RWPE2 (cell line): ENCODE measurements around the gene ADGRB3.

Experiments
- ATAC-seq: fragments of 200-7000 bp; cut with Tn5 transposase; 3 replicates; pipeline ENCODE4 v1.9.1; 2021; ENCODE audit warnings: low read depth
- DNase-seq: peaks from one replicate; pipeline ENCODE4 v3.0.0-alpha.2; 2020; ENCODE audit warnings: low spot score
- H3K27ac ChIP-seq: fragments of 450-650 bp; 2 replicates; pipeline ENCODE4 v1.5.1; 2017; ENCODE audit warnings: mild to moderate bottlenecking; ENCODE audit not compliant: poor library complexity, severe bottlenecking
- H3K27me3 ChIP-seq: fragments of 250-450 bp; sonication (Bioruptor Pico); 2 replicates; pipeline ENCODE4 v1.5.1; 2021; ENCODE audit warnings: mild to moderate bottlenecking, moderate library complexity; ENCODE audit not compliant: insufficient read depth, poor library complexity, severe bottlenecking
- H3K36me3 ChIP-seq: fragments of 250-450 bp; sonication (Bioruptor Pico); 2 replicates; pipeline ENCODE4 v1.5.1; 2020; ENCODE audit warnings: low read depth, mild to moderate bottlenecking, moderate library complexity
- H3K4me1 ChIP-seq: fragments of 250-450 bp; sonication (Bioruptor Pico); 2 replicates; pipeline ENCODE4 v1.5.1; 2021; ENCODE audit warnings: mild to moderate bottlenecking, moderate library complexity; ENCODE audit not compliant: insufficient read depth, poor library complexity, severe bottlenecking
- H3K4me3 ChIP-seq: fragments of 250-450 bp; sonication (Bioruptor Pico); 2 replicates; pipeline ENCODE4 v1.5.1; 2021; ENCODE audit warnings: mild to moderate bottlenecking, moderate library complexity; ENCODE audit not compliant: severe bottlenecking
- H3K9me3 ChIP-seq: fragments of 250-450 bp; sonication (Bioruptor Pico); 2 replicates; pipeline ENCODE4 v1.5.1; 2021; ENCODE audit warnings: mild to moderate bottlenecking, moderate library complexity; ENCODE audit not compliant: severe bottlenecking
- CTCF ChIP-seq: fragments of 450-650 bp; IDR thresholded peaks from one replicate; pipeline ENCODE4 v1.5.1; 2017; ENCODE audit warnings: mild to moderate bottlenecking, moderate library complexity; ENCODE audit not compliant: poor library complexity, severe bottlenecking

Gene ADGRB3

GRCh38 chr6:69072796-69073195, 437.7 kb downstream of the ADGRB3 start:
- no peak overlapping the region for H3K27ac ChIP-seq
- no peak overlapping the region for H3K4me3 ChIP-seq
- peaks cover 8% of the 10 kb centered on the region for H3K27me3 ChIP-seq
- ATAC-seq (no peak), DNase-seq (no peak)
- H3K9me3 ChIP-seq: no peaks in the 10 kb centered on the region
- H3K4me1 ChIP-seq: no peaks in the 10 kb centered on the region
- no peak for TF ChIP-seq CTCF
- H3K36me3 ChIP-seq: no peaks in the 10 kb centered on the region

- no peak for DNase-seq
- no peak for ATAC-seq
- H3K9me3 ChIP-seq: no peaks in the 10 kb centered on the region
- no peaks in the 10 kb centered on the region for H3K36me3 ChIP-seq
- peaks cover 6% of the 10 kb centered on the region for H3K27me3 ChIP-seq
- no peak overlapping the region for H3K4me3 ChIP-seq
- H3K4me1 ChIP-seq: no peaks in the 10 kb centered on the region
- H3K27ac ChIP-seq: no peak overlapping the region
- TF ChIP-seq CTCF: no peak
Observed at GRCh38 chr6:69084746-69085335, 449.8 kb downstream of the ADGRB3 start.

GRCh38 chr6:69086689-69087088, 451.6 kb downstream of the ADGRB3 start:
- H3K27ac ChIP-seq: no peak overlapping the region
- no peaks in the 10 kb centered on the region for H3K4me1 ChIP-seq
- peaks cover 3% of the 10 kb centered on the region for H3K27me3 ChIP-seq
- no peak for TF ChIP-seq CTCF
- no peaks in the 10 kb centered on the region for H3K36me3 ChIP-seq
- no peak overlapping the region for H3K4me3 ChIP-seq
- DNase-seq (no peak), ATAC-seq (no peak)
- no peaks in the 10 kb centered on the region for H3K9me3 ChIP-seq

- DNase-seq (no peak), ATAC-seq (no peak)
- Histone ChIP-seq H3K36me3 (no peaks in the 10 kb centered on the region), H3K27me3 (peaks cover 7% of the 10 kb centered on the region), H3K9me3 (no peaks in the 10 kb centered on the region), H3K4me3 (no peak overlapping the region), H3K27ac (no peak overlapping the region), H3K4me1 (no peaks in the 10 kb centered on the region)
- no peak for TF ChIP-seq CTCF
Observed at GRCh38 chr6:69089539-69089938, 454.5 kb downstream of the ADGRB3 start.

GRCh38 chr6:69090132-69090531, 455.1 kb downstream of the ADGRB3 start:
- H3K36me3 ChIP-seq: no peaks in the 10 kb centered on the region
- peaks cover 7% of the 10 kb centered on the region for H3K27me3 ChIP-seq
- no peak overlapping the region for H3K4me3 ChIP-seq
- DNase-seq: no peak
- ATAC-seq: no peak
- H3K9me3 ChIP-seq: no peaks in the 10 kb centered on the region
- no peak for TF ChIP-seq CTCF
- H3K4me1 ChIP-seq: no peaks in the 10 kb centered on the region
- no peak overlapping the region for H3K27ac ChIP-seq
